MM.1S (cell line): Measurements from ENCODE around the gene PAPPA.

Source experiments
- DNase-seq: peaks from one replicate; pipeline ENCODE4 v3.0.0-alpha.2; 2015
- H2AFZ ChIP-seq: fragments of 300-600 bp; sonication (generic); 2 replicates; pipeline ENCODE4 v1.6.0; 2016; ENCODE audit warnings: antibody characterized with exemption, low read length
- H3F3A ChIP-seq: fragments of 300-600 bp; sonication (generic); 2 replicates; pipeline ENCODE4 v1.6.1; 2016; ENCODE audit warnings: mild to moderate bottlenecking, antibody characterized with exemption, low read length, moderate library complexity, mixed read lengths; ENCODE audit not compliant: insufficient read depth
- H3K27ac ChIP-seq: fragments of 300-600 bp; sonication (generic); 2 replicates; pipeline ENCODE4 v1.5.1; 2016; ENCODE audit warnings: mild to moderate bottlenecking, low read length
- H3K27me3 ChIP-seq: fragments of 300-600 bp; sonication (generic); replicated peaks from 2 replicates; pipeline ENCODE4 v1.6.0; 2016; ENCODE audit warnings: low read length; ENCODE audit not compliant: insufficient read depth
- H3K36me3 ChIP-seq: fragments of 300-600 bp; sonication (generic); replicated peaks from 2 replicates; pipeline ENCODE4 v1.6.1; 2016; ENCODE audit warnings: mild to moderate bottlenecking, low read length, mixed read lengths; ENCODE audit not compliant: insufficient read depth
- H3K4me1 ChIP-seq: fragments of 300-600 bp; sonication (generic); 2 replicates; pipeline ENCODE4 v1.6.1; 2016; ENCODE audit warnings: low read length, mixed read lengths
- H3K4me2 ChIP-seq: fragments of 300-600 bp; sonication (generic); 2 replicates; pipeline ENCODE4 v1.6.0; 2016; ENCODE audit warnings: low read depth, low read length
- H3K4me3 ChIP-seq: fragments of 300-600 bp; sonication (generic); 2 replicates; pipeline ENCODE4 v1.5.1; 2016; ENCODE audit warnings: low read length, mixed read lengths
- H3K79me2 ChIP-seq: fragments of 300-600 bp; sonication (generic); 2 replicates; pipeline ENCODE4 v1.6.1; 2016; ENCODE audit warnings: mixed run types, low read length, mixed read lengths
- H3K9ac ChIP-seq: fragments of 300-600 bp; sonication (generic); 2 replicates; pipeline ENCODE4 v1.6.1; 2016; ENCODE audit warnings: low read length, mixed read lengths
- H3K9me2 ChIP-seq: fragments of 300-600 bp; sonication (generic); replicated peaks from 2 replicates; pipeline ENCODE4 v1.6.1; 2016; ENCODE audit warnings: mild to moderate bottlenecking, low read length, mixed read lengths; ENCODE audit not compliant: insufficient read depth
- H3K9me3 ChIP-seq: fragments of 300-600 bp; sonication (generic); replicated peaks from 2 replicates; pipeline ENCODE4 v1.6.1; 2016; ENCODE audit warnings: mild to moderate bottlenecking, low read length, mixed read lengths; ENCODE audit not compliant: insufficient read depth
- H4K20me1 ChIP-seq: fragments of 300-600 bp; sonication (generic); 2 replicates; pipeline ENCODE4 v1.6.1; 2016; ENCODE audit warnings: mild to moderate bottlenecking, low read length, moderate library complexity, mixed read lengths; ENCODE audit not compliant: insufficient read depth
- CTCF ChIP-seq: fragments of 300-600 bp; sonication (generic); IDR thresholded peaks from 2 replicates; pipeline ENCODE4 v1.5.1; 2016; ENCODE audit warnings: antibody characterized with exemption, low read length, mixed read lengths
- EZH2 ChIP-seq: fragments of 300-600 bp; sonication (generic); optimal IDR thresholded peaks from 2 replicates; pipeline ENCODE3; 2017; ENCODE audit warnings: low read depth, mild to moderate bottlenecking, antibody characterized with exemption, low read length, mixed read lengths
- EZH2phosphoT487 ChIP-seq: fragments of 300-600 bp; sonication (generic); IDR thresholded peaks from 2 replicates; pipeline ENCODE4 v1.6.1; 2018; ENCODE audit warnings: antibody characterized with exemption, low read length

Gene PAPPA

GRCh38 chr9:116267021-116267420 lies 113.4 kb downstream of the PAPPA start:
- Histone ChIP-seq H3K27me3 (no peaks in the 10 kb centered on the region), H3K4me3 (no peak overlapping the region), H3K79me2 (no peaks in the 10 kb centered on the region), H3K36me3 (no peaks in the 10 kb centered on the region), H4K20me1 (no peaks in the 10 kb centered on the region), H3K9me3 (no peaks in the 10 kb centered on the region), H3K27ac (no peak overlapping the region), H2AFZ (no peak overlapping the region), H3K4me2 (no peak overlapping the region), H3K9me2 (no peaks in the 10 kb centered on the region), H3K9ac (no peak overlapping the region), H3F3A (no peaks in the 10 kb centered on the region), H3K4me1 (no peaks in the 10 kb centered on the region)
- DNase-seq: no peak
- TF ChIP-seq CTCF (no peak), EZH2 (no peak), EZH2phosphoT487 (no peak)

- no peaks in the 10 kb centered on the region for H3F3A ChIP-seq
- no peaks in the 10 kb centered on the region for H3K9me3 ChIP-seq
- no peaks in the 10 kb centered on the region for H3K9me2 ChIP-seq
- H3K4me1 ChIP-seq: no peaks in the 10 kb centered on the region
- no peaks in the 10 kb centered on the region for H3K79me2 ChIP-seq
- H2AFZ ChIP-seq: no peak overlapping the region
- no peaks in the 10 kb centered on the region for H3K36me3 ChIP-seq
- no peak for DNase-seq
- TF ChIP-seq EZH2phosphoT487 (no peak), CTCF (no peak), EZH2 (no peak)
- no peaks in the 10 kb centered on the region for H3K27me3 ChIP-seq
- H3K27ac ChIP-seq: no peak overlapping the region
- no peak overlapping the region for H3K9ac ChIP-seq
- H3K4me2 ChIP-seq: no peak overlapping the region
- no peaks in the 10 kb centered on the region for H4K20me1 ChIP-seq
- no peak overlapping the region for H3K4me3 ChIP-seq
Measured at GRCh38 chr9:116269250-116269649, 115.7 kb downstream of the PAPPA start.

- Histone ChIP-seq H3K36me3 (no peaks in the 10 kb centered on the region), H3K27me3 (no peaks in the 10 kb centered on the region), H3K9ac (no peak overlapping the region), H2AFZ (no peak overlapping the region), H3K9me3 (no peaks in the 10 kb centered on the region), H4K20me1 (no peaks in the 10 kb centered on the region), H3K4me3 (no peak overlapping the region), H3K27ac (no peak overlapping the region), H3K9me2 (no peaks in the 10 kb centered on the region), H3F3A (no peaks in the 10 kb centered on the region), H3K4me2 (no peak overlapping the region), H3K4me1 (no peaks in the 10 kb centered on the region), H3K79me2 (no peaks in the 10 kb centered on the region)
- TF ChIP-seq EZH2phosphoT487: no peak
- no peak for TF ChIP-seq CTCF
- TF ChIP-seq EZH2: no peak
- no peak for DNase-seq
Measured at GRCh38 chr9:116270546-116270945, 117.0 kb downstream of the PAPPA start.
